HG03280 (cell line): ENCODE measurements around the gene ZBTB5.

Experiments
- ATAC-seq: cut with Tn5 transposase; IDR thresholded peaks from one replicate; pipeline ENCODE4 v1.9.1; 2021; ENCODE audit warnings: mild to moderate bottlenecking, moderate library complexity; ENCODE audit not compliant: unreplicated experiment

Gene ZBTB5

DNA sequence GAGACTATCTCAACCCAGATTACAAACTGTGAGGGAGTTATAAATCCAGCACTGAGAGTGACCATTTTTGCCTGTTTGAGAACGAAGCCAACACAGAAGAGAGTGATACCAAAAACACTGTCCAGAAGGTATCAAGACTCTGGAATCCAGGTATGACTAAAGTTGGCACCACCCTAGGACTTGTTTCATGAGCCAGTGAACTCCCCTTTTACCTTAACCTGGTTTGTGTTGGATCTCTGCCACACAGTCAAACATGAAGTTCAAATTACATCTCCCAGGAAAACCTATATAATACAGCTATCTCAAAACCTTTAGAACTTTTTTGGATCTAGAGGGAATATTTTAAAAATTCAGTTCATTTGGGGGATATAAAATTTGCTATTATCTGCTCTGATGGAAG is 11.4 kb downstream of the ZBTB5 start:
- no peak for ATAC-seq

GRCh38 chr9:37452611-37453010 is 12.6 kb downstream of the ZBTB5 start:
- ATAC-seq, result no peak

GRCh38 chr9:37451628-37452027 is 13.6 kb downstream of the ZBTB5 start:
- no peak for ATAC-seq

DNA sequence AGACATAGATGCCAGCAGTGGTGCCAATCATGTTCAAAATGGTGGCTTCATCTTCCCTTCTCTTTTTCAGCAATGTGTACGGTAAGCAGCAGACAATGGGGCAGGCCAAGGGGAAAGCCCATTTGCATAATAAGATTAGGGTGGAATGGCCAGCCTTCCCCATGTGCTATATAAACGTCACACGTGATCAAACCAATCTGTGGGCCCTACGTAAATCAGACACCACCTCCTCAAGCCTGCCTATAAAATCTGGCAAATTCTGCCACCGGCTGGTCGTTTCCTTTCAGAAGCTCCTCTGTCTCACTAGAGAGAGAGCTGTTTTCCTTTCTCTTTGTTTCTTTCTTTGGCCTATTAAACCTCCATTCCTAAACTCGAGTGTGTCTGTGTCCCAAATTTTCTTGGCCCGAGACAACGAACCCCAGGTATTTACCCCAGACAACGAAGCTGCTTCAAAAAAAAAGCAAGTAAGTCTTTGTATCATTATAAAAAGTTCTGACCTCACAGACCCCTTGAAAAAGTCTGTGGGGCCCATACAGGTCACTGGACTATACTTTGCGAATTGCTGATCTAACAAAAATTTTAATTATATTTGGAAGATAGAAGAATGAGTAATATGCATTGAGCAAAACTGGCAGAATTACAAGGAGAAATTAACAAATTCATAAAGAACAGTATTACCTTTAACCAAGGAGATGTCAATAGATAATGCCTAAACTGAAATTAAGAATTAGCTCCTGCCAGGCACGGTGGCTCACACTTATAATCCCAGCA is 15.2 kb downstream of the ZBTB5 start:
- ATAC-seq, result no peak

GRCh38 chr9:37447111-37447510 is 18.1 kb downstream of the ZBTB5 start:
- ATAC-seq, result no peak

DNA sequence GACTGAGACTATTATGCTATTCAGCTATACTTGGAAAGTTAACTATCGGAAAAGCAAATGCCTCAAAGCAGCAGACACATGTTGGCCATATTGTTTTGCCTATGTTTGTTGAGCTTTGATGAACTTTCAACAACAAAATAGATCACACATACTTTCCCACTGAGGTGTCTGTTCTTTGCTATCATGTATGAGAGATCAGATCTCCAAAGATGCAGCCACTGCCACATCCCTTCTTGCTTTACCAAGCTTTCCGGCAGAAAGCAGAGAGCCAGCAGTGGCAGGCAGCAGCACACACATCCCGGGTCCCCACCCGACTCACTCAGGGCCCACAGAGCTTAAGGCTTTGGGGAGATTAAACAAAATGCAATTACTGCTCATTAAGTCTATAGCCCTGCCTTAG is 18.8 kb downstream of the ZBTB5 start:
- ATAC-seq, result no peak

DNA sequence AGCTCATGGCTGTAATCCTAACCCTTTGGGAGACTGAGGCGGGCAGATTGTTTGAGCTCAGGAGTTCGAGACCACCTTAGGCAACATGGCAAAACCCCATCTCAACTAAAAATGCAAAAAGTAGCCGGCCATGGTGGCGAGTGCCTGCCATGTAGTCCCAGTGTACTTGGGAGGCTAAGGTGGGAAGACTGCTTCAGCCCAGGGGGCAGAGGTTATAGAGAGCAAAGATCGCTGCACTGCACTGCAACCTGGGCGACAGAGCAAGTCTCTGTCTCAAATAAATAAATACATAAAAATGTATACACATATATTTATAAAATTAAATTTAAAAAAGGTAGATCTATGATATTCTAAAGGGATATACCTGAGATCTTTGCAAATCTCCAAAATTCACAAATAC is 19.4 kb downstream of the ZBTB5 start:
- ATAC-seq, result no peak

DNA sequence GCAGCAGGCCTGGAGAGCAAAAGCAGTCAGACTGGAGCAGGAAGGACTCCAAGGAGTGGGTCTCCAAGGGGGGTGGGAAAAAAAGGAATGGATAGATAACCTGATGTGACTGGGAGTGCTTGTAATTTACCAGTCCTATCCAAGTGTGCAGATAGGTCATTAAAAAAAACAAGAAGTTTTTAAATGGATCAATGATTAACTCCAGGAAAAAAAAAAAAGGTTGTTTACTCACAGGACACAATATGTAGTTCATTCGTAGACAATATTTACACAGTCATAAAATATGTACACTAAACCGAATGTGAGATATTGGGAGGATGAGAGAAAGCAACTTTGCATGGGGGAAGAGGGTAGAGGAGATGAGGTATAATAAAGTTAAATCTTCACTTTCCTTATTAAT is 20.4 kb downstream of the ZBTB5 start:
- ATAC-seq, result no peak

DNA sequence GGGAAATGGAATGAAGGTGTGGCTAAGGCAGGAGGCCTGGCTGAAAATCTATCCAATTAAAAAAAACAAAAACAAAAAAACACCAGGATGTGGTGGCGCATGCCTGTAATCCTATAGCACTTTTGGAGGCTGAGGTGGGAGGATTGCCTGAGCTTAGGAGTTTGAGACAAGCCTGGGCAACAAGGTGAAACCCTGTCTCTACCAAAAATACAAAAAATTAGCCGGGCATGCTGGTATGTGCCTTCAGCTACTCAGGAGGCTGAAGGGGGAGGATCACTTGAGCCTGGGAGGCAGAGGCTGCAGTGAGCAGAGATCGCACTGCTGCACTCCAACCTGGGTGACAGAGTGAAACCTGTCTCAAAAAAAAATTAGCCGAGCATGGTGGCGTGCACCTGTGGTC is 21.7 kb downstream of the ZBTB5 start:
- no peak for ATAC-seq

GRCh38 chr9:37442556-37442955 is 22.7 kb downstream of the ZBTB5 start:
- no peak for ATAC-seq

GRCh38 chr9:37441776-37442370 is 23.4 kb downstream of the ZBTB5 start:
- no peak for ATAC-seq

- no peak for ATAC-seq
Observed at GRCh38 chr9:37438359-37438758, 26.9 kb downstream of the ZBTB5 start.

GRCh38 chr9:37437621-37438020 is 27.6 kb downstream of the ZBTB5 start:
- no peak for ATAC-seq

- no peak for ATAC-seq
Observed at GRCh38 chr9:37437010-37437409, 28.2 kb downstream of the ZBTB5 start.

DNA sequence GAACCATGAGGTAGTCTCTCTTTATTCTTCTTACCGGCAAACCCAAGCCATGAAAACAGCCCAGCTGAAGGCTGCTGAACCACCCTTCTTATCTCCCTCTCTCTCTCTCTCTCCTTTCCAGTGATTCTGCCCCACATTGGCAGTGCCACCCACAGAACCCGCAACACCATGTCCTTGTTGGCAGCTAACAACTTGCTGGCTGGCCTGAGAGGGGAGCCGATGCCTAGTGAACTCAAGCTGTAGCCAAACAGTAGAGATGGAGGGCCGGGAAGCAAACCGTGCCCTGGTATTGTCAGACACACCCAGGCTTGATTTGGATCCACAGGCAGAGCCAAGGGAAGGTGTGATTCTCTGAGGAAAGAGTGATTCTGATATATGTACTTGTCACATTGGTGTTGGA is 28.7 kb downstream of the ZBTB5 start:
- ATAC-seq, result no peak

DNA sequence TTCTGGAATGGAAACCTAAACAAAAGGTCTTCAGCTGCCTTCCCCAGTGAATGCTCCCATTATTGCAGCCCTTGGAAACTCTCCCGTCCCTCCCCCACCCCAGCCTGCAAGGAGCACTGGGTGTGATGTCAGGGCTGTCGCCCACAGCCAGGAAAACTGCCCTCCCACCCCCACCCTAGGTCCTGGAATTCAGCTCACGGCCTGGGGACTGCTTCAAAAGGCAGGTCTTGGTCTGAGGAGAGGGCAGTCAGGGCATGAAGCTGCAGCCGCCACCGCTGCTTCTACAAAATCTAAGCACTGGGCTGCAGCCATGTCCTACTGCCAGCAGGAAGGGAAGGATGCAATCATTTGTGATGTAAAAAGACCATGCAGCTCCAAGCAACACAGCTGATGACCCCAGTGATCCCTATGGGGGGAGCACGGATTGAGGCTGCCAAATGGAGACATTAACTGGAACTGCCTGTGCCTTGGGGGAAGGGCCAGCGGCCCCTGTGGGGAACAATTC is 31.3 kb downstream of the ZBTB5 start:
- no peak for ATAC-seq

DNA sequence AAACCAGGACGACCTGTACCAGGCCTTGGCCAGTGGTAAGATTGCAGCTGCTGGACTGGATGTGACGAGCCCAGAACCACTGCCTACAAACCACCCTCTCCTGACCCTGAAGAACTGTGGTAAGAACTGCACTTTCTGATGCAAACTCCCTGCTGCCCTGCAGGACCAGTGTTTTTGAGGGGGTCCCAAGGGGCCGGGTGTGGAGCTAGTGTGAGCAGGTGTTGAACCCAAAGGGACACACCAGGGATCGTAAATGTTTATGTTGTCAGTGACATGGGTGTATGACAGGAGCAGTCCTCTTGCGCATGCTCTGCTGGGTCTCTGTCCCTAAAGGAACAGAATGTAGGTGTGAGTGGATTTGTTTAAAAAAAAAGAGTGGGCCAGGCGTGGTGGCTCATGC is 33.2 kb downstream of the ZBTB5 start:
- no peak for ATAC-seq

DNA sequence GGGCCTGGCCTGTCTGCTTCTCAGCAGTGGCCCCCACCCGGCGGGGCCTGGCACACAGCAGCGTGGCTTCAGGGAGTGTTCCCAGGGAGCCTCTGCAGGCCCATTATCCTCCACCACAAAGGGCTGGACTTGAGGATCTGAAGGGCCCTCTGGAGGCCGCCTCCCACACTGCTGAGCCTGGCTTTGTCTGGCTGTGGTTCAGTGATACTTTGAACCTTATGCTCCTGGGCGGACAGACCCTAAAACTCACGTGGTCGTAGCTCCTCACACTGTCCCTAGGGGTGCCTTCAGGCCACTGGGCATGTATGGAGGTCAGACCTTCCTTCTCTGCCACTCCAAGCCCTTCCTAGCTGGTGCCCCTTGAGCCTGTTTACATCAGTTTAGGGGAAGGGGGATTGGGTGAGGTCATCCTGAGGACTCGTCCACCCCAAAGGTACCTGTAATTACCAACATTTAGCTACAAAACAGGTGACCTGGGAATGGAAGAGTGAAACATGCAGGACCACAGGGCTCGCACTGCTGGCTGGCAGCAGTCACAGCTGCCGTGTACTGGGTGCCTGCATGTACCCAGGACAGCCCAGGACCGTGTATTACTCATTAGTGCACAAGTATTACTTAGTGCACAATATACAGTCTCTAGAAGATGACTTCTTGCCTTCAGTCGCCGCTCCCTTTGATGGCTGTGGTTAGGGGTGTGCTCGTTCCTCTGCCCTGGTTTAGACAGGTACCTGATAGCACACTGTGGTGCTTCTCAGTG is 34.2 kb downstream of the ZBTB5 start:
- no peak for ATAC-seq

DNA sequence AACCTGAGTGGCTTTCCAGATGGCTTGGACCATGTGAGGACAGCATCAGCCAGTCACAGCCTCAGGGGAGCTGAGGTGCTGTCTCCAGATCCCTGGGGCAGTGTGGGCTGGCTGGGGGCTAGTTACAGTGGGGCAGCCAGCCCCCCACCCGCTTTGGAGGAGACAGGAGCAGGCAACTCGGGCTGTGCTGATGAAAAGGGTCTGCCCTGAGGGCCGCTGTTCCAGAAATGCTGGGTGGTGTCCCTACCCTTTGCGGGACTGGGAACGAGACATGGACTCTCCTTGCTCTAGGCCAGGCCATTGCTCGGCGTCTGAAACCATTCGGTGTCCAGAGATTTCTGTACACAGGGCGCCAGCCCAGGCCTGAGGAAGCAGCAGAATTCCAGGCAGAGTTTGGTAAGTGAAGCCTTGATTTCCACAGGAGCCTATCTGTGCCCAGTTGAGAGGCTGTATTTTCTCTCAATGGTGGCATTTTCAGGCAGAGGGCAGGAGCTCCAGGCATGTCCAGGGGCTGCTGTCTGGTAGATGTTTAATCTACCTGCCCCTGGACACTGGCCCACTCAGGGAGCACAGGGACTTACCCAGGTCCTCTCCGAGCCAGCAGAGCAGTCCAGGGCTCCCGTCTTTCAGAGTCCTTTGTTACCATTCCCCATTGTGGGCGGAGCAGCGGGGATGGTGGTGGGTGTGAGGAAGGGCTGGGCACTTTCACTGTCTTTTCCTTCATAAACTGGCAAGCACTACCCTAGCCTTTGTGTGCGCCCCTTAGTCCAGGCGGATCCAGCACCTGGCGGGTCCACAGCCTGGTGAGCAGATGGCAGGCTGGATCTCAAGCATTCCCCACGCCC is 35.6 kb downstream of the ZBTB5 start:
- no peak for ATAC-seq

DNA sequence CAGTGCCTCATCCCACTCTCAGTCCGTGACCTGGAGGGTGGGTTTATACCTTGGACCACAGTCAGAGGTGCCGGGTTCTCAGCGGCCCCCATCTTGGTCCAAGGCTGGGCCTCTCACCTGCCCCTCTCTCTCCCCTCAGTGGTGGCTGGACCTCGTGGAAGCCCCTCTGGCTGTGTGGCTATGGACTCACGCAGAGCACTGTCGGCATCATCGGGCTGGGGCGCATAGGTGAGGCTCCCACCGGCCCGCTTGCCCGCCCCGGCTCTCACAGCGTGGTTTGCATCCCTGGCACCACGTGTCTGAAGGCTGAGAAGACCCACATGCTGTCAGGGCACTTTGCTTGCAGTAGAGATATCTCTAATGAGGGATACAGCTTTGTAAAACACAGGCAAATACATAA is 36.9 kb downstream of the ZBTB5 start:
- no peak for ATAC-seq

GRCh38 chr9:37426846-37427245 is 38.4 kb downstream of the ZBTB5 start:
- no peak for ATAC-seq
